ENCODE measurements around the gene C5orf58. TPM values are rescaled to one million over a fixed set of nuclear protein-coding genes. Genes with fewer than 3 reads are reported as not detected.

Gene C5orf58
- total and polyA plus RNA-seq, 2 donors (not counting 1 experiment from before 2014, with no cell fraction given): not detected

DNA sequence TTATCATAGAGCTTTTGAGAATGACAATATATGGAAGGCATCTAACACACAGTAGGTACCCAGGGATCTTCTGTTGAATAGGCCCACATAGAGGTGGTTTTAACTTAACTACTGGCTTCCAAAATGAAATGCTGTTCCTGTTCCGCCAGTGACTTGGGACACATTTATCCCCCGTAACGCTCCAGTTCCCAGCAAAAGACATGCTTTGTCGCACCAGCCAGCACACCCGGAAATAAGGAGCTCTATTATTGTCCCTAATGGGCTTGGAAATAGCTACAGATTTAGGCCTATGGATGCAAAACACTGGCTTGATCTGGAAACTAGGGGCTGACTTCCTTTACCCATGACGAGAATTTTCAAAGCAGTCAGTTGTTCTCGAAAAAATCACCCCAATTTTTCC lies 45.9 kb upstream of the C5orf58 start:
- no peak overlapping the region for H3K4me2 ChIP-seq (replicated peaks; ENCODE audit: low read depth, low read length, poor library complexity, severe bottlenecking)
- 100% methylated on average over 5 of the region's 7 CpGs for WGBS (ENCODE audit: insufficient coverage)
- no peaks in the 10 kb centered on the region for H3K9me3 ChIP-seq (ENCODE audit: control extremely low read depth in 1 of 3, control insufficient read depth in 2 of 3, insufficient read depth in 1 of 3, low read length in 2 of 3)
- H3K27ac ChIP-seq (ENCODE audit: low read length in 2 of 2): no peak overlapping the region
- Mint-ChIP-seq H3K27ac (no peak overlapping the region), H3K4me3 (no peak overlapping the region), H3K9me3 (ENCODE audit: insufficient read depth) (no peaks in the 10 kb centered on the region), H3K4me1 (no peaks in the 10 kb centered on the region), H3K27me3 (peaks cover 9% of the 10 kb centered on the region)
- no peak overlapping the region for H3K9ac ChIP-seq (ENCODE audit: low read length)
- no peak overlapping the region for H3K4me3 ChIP-seq (ENCODE audit: control extremely low read depth in 1 of 5, extremely low read depth in 1 of 5, insufficient read depth in 1 of 5, low read depth in 2 of 5, low read length in 4 of 5)
- intact Hi-C loops (cut with micrococcal nuclease): no loop called here
- DNase-seq (no peak), ATAC-seq (ENCODE audit: low read depth) (no peak)
- no peaks in the 10 kb centered on the region for H3K27me3 ChIP-seq (replicated peaks in 1 of 4; ENCODE audit: control extremely low read depth in 1 of 4, control insufficient read depth in 3 of 4, insufficient read depth in 4 of 4, low read length in 3 of 4)
- H3K36me3 ChIP-seq (replicated peaks in 1 of 2; ENCODE audit: control extremely low read depth in 1 of 2, control insufficient read depth in 1 of 2, extremely low read depth in 1 of 2, insufficient read depth in 2 of 2, low read length in 1 of 2): no peaks in the 10 kb centered on the region
- ChIA-PET CTCF (no interaction called here), POLR2A (no interaction called here)
- no peak overlapping the region for H2AFZ ChIP-seq (ENCODE audit: insufficient read depth, low read depth, low read length, poor library complexity, severe bottlenecking)
- no peaks in the 10 kb centered on the region for H3K4me1 ChIP-seq (ENCODE audit: control insufficient read depth in 2 of 2, insufficient read depth in 2 of 2, low read length in 2 of 2)
- TF ChIP-seq, protein P1, sequence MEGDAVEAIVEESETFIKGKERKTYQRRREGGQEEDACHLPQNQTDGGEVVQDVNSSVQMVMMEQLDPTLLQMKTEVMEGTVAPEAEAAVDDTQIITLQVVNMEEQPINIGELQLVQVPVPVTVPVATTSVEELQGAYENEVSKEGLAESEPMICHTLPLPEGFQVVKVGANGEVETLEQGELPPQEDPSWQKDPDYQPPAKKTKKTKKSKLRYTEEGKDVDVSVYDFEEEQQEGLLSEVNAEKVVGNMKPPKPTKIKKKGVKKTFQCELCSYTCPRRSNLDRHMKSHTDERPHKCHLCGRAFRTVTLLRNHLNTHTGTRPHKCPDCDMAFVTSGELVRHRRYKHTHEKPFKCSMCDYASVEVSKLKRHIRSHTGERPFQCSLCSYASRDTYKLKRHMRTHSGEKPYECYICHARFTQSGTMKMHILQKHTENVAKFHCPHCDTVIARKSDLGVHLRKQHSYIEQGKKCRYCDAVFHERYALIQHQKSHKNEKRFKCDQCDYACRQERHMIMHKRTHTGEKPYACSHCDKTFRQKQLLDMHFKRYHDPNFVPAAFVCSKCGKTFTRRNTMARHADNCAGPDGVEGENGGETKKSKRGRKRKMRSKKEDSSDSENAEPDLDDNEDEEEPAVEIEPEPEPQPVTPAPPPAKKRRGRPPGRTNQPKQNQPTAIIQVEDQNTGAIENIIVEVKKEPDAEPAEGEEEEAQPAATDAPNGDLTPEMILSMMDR (IDR thresholded peaks at IDR 0.05): no peak
- no peak for TF ChIP-seq EZH2 (IDR thresholded peaks at IDR 0.05; ENCODE audit: borderline replicate concordance, insufficient read depth, low read depth, low read length, poor library complexity, severe bottlenecking)
- no peaks in the 10 kb centered on the region for H4K20me1 ChIP-seq (ENCODE audit: control insufficient read depth, insufficient read depth, low read length, poor library complexity, severe bottlenecking)
- no peaks in the 10 kb centered on the region for H3K79me2 ChIP-seq (ENCODE audit: control insufficient read depth, insufficient read depth, low read length)

DNA sequence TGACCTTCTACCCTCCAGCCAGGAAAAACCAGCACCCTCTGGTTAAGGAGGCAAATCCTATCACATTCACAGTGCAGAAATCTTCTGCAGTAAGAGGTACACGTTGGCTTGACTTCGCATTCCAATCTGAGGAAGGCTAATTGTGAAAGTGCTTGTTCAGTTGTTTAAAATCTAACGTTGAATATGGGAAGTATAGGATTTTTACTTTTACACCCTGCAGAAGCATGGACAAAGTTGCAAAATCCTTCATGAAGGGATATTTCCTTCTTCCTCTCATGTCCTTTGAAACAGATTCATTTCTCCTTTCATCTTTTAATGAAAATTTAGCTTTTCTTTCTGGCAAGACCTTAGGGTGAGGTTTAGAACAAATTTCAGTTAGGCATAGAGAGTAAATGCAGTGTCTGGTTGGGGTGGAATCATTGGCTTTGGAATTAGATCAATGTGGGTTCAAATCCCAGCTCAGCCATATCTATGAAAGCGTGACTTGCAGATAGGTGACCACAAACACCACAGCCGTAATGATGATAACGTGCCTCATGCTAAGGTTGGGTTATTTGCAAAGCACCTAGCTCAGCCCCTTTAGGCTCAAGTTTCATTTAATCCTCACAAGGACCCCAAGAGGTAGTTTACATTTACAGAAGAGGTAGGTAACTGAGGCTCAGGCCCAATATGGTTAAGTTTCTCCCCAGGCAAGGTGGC lies 42.2 kb upstream of the C5orf58 start:
- no peak overlapping the region for H3K4me3 Mint-ChIP-seq
- POLR2A ChIA-PET: no interaction called here
- 100% methylated on average over 1 of the region's 6 CpGs for WGBS (ENCODE audit: insufficient coverage)

More for the DNA sequence above, 42.2 kb upstream of the C5orf58 start:
- Histone ChIP-seq H3K36me3 (replicated peaks in 1 of 2; ENCODE audit: control extremely low read depth in 1 of 2, control insufficient read depth in 1 of 2, extremely low read depth in 1 of 2, insufficient read depth in 2 of 2, low read length in 1 of 2) (no peaks in the 10 kb centered on the region), H4K20me1 (ENCODE audit: control insufficient read depth, insufficient read depth, low read length, poor library complexity, severe bottlenecking) (no peaks in the 10 kb centered on the region), H2AFZ (ENCODE audit: insufficient read depth, low read depth, low read length, poor library complexity, severe bottlenecking) (no peak overlapping the region), H3K4me1 (ENCODE audit: control insufficient read depth in 2 of 2, insufficient read depth in 2 of 2, low read length in 2 of 2) (no peaks in the 10 kb centered on the region), H3K27me3 (replicated peaks in 1 of 4; ENCODE audit: control extremely low read depth in 1 of 4, control insufficient read depth in 3 of 4, insufficient read depth in 4 of 4, low read length in 3 of 4) (no peaks in the 10 kb centered on the region), H3K4me3 (ENCODE audit: control extremely low read depth in 1 of 5, extremely low read depth in 1 of 5, insufficient read depth in 1 of 5, low read depth in 2 of 5, low read length in 4 of 5) (no peak overlapping the region), H3K4me2 (replicated peaks; ENCODE audit: low read depth, low read length, poor library complexity, severe bottlenecking) (no peak overlapping the region), H3K9me3 (ENCODE audit: control extremely low read depth in 1 of 3, control insufficient read depth in 2 of 3, insufficient read depth in 1 of 3, low read length in 2 of 3) (no peaks in the 10 kb centered on the region), H3K27ac (ENCODE audit: low read length in 2 of 2) (no peak overlapping the region), H3K9ac (ENCODE audit: low read length) (no peak overlapping the region), H3K79me2 (ENCODE audit: control insufficient read depth, insufficient read depth, low read length) (no peaks in the 10 kb centered on the region)
- ATAC-seq (ENCODE audit: low read depth) (no peak), DNase-seq (no peak)
- Mint-ChIP-seq H3K27ac (no peak overlapping the region), H3K9me3 (ENCODE audit: insufficient read depth) (no peaks in the 10 kb centered on the region), H3K4me1 (no peaks in the 10 kb centered on the region), H3K27me3 (peaks cover 13% of the 10 kb centered on the region)
- intact Hi-C loops (cut with micrococcal nuclease): no loop called here
- CTCF ChIA-PET: no interaction called here
- TF ChIP-seq EZH2 (IDR thresholded peaks at IDR 0.05; ENCODE audit: borderline replicate concordance, insufficient read depth, low read depth, low read length, poor library complexity, severe bottlenecking): no peak
- TF ChIP-seq, protein P1 (IDR thresholded peaks at IDR 0.05): no peak

Measured in B cell (primary cell).